Stimulated activated CD4-positive, alpha-beta T cell treated with anti-CD3 and anti-CD28 coated beads, Interleukin-1b, Interleukin-23, amount 100 ng/mL, for 48 hours (primary cell): ENCODE results near the gene PCP2.

Experiments
- DNase-seq: peaks from one replicate; pipeline ENCODE4 v3.0.0-alpha.2; 2020

Gene PCP2

GRCh38 chr19:7633698-7634097 lies at the start of gene PCP2:
Gene PCP2, minus strand, starts transcription at chr19:7633719. Its CDS starts 262 bp downstream, at chr19:7633457.
- no peak for DNase-seq

DNA sequence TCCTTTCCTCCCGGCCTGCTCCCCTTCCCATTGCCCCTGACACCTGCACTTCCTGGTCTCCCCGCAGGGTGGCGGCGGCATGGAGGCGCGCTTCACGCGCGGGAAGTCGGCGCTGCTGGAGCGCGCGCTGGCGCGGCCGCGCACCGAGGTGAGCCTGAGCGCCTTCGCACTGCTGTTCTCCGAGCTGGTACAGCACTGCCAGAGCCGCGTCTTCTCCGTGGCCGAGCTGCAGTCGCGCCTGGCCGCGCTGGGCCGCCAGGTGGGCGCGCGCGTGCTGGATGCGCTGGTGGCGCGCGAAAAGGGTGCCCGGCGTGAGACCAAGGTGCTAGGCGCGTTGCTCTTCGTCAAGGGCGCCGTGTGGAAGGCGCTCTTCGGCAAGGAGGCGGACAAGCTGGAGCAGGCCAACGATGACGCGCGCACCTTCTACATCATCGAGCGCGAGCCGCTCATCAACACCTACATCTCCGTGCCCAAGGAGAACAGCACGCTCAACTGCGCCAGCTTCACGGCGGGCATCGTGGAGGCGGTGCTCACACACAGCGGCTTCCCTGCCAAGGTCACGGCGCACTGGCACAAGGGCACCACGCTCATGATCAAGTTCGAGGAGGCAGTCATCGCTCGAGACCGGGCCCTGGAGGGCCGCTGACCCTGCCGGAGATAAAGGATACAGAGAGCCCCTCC lies 48.8 kb upstream of the PCP2 start:
- DNase-seq = no peak

DNA sequence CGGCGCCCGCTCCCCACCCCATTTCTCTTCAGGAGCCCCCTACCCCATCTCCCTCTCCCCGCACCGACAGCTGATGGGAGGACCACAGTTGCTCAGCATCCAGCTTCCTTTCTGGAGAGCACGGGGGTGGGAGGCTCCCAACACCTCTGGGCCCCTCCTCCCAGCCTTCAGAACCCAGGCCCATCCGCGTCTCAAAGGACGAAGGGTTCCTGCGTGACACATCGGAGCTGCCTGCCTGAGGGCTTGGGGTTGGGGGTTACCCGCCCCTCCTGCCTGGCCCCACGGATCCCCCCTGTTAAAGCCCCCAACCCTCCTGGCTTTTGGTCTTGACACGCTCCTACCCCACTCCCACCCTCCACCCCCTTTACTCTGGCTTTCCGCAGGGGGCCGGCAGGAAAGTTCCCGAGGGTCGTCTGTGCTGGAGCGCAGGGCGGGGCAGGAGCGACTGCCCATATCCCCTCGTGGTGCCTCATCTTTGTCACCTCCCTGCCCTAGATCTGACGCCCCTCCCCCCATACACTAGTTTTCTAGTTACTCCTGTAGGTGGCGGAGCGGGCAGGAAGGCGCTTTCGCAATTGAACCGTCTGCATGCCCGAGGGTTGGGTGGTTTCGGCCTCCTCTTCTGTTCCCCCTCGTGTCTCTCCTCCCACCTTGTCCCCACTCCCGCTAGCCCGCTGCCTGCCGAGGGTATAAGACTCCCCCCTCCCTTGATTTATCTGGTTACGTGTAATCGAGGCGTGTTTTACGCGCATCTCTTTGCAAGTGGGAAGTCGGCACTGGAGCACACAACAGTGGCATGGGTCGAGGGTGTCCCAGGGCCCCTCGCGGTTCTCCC lies 48.0 kb upstream of the PCP2 start:
- peak; percentile 91 for DNase-seq

DNA sequence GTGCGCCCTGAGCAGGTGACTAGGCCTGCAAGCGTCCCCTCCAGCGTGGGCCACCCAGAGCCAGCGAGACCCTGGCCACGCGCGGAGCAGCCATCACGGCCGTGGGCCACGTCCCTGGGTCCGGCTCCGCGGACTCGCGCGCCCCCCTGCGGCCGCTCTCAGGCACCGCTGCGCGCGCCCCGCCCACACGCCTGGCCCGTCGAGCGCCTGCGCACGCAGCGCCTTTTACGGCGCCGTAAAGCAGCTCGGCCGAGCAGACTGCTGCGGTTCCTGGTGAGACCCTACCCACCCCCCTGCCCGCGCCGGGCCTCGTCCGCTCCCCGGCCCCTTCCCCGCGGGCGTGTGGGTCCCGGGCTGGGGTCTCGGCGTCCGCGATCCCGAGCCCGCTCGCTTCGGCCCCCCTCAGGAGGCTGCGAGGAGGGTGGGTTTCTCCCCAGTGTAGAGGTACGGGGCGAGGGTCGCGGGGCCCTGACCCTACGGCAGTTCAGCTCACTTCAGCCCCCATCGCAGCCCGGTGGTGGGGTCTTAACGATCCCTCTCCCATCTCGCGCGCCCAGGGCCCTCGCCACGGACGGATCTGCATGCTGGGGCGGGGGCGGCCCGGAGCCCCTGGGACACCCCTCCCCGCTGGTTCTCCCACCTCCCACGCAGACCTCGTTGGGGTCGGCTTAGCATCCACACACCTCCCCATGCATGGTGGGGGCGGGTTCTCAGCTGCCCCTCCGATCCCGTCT lies 47.3 kb upstream of the PCP2 start, which contains the start of gene TRAPPC5:
Gene TRAPPC5 (plus strand): TSS at position 228 of the 734 bp plus-strand sequence. CDS start 1,421 bp downstream, outside the sequence.
- DNase-seq = peak; percentile 84

GRCh38 chr19:7679771-7680605 lies 46.5 kb upstream of the PCP2 start:
- no peak for DNase-seq

DNA sequence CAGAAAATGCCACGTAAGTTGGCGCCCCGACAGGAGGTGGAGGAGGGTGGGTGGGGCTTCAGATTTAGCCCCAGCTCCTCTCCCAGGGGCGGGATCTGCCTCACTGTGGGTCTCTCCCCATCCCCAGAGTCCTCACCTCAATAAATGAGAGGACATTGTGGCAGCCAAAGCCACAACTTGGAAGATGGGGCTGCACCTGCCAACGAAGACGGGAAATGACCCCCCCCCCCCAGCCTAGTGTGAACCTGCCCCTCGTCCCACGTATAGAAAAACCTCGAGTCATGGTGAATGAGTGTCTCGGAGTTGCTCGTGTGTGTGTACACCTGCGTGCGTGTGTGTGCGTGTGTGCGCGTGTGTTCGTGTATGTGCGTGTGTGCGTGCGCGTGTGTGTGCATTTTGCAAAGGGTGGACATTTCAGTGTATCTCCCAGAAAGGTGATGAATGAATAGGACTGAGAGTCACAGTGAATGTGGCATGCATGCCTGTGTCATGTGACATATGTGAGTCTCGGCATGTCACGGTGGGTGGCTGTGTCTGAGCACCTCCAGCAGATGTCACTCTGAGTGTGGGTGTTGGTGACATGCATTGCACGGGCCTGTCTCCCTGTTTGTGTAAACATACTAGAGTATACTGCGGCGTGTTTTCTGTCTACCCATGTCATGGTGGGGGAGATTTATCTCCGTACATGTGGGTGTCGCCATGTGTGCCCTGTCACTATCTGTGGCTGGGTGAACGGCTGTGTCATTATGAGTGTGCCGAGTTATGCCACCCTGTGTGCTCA lies 45.6 kb upstream of the PCP2 start:
- peak; percentile 80 for DNase-seq

DNA sequence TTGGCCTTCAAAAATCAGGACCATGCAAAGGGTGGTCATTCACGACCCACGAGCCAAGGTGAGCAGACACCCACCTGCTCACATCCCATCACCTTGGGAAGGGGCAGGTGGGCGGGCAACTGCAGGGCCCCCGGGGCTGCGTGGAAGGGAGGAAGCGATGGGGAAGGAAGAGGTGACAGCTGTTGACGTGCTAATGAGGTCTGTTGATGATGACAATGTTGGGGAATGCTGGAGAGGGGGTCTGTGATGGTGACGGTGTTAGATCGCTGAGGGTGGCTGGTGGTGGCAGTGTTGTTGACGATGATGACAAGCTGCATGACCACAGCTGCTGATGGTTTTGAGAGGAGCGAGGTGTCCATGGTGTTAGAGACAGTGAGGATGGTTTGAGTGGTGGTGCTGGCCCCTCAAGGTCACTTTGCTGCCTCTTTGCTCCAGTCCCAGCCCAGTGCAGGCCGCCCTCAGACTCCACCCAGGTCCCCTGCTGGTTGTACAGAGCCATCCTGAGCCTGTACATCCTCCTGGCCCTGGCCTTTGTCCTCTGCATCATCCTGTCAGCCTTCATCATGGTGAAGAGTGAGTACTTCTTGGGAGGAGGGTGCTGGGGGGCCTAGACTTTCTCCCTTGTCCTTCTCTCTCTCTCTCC lies 44.3 kb upstream of the PCP2 start:
- no peak for DNase-seq

- no peak for DNase-seq
Measured at GRCh38 chr19:7676854-7677253, 43.3 kb upstream of the PCP2 start, which contains the start of gene MCEMP1. Gene MCEMP1, plus strand, starts transcription at chr19:7677090. Its CDS starts 31 bp downstream, at chr19:7677121.

- DNase-seq = no peak
Measured at GRCh38 chr19:7676376-7676775, 42.9 kb upstream of the PCP2 start.

DNA sequence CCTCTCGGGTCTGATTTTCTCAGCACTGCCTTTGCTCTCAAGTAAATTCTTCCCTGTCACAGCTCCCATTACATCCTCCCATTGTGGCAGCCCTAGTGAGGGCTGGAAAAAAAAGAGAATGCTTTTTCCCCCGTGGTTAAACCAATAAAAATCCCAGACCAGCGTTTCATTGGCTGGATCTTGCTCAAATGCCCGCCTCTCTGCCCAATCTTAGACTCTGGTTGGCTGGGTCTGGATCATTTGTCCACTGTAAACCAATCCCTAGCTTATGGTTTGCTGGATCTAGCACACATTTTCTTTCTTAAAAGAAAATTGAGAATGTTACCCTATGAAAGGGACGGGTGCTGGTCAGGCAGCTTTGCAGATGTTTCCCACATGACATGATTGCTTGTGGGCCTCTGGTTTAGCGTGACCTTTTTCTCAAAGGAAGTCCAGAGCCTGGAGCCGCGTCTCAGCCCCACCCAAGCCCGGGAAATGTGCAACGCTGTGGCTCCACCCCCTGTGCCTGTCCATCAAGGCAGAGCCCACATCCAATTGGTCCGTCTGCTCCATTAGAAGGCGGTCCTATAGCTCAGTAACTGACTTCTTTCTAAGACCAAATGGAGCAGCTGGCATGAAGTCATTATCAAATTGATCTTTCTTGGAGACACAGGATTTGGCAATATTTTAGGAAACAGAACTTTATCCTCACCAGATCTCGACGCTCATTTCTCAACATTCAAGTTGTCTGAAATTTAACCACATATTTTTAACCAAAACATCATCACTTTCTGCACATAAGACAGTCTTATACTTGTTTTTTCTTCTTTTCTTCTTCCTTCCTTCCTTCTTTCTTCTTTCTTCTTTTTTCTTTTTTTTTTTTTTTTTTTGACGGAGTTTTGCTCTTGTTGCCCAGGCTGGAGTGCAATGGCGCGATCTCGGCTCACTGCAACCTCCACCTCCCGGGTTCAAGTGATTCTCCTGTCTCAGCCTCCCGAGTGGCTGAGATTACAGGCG lies 40.8 kb upstream of the PCP2 start:
- DNase-seq = peak; percentile 49

- no peak for DNase-seq
Measured at GRCh38 chr19:7672522-7672921, 39.0 kb upstream of the PCP2 start.

DNA sequence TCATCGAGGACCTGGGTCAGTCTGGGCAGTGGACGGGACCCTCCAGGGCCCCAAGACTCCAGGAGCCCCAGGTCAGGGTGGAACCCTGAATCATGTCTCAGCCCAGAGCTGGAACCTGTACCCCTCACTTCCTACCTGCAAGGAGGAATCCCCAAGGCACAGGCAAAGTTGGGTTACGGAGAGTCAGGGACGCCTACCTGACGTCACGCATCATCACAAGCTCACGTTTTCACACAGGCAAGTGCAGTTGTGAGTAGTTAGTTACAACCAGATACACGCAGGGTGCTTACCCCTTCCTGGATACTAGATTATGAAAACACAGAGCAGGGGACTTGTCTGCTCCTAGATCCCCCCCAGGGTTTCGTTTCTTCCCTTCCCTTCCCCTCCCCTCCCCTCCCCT lies 37.3 kb upstream of the PCP2 start:
- DNase-seq = no peak

DNA sequence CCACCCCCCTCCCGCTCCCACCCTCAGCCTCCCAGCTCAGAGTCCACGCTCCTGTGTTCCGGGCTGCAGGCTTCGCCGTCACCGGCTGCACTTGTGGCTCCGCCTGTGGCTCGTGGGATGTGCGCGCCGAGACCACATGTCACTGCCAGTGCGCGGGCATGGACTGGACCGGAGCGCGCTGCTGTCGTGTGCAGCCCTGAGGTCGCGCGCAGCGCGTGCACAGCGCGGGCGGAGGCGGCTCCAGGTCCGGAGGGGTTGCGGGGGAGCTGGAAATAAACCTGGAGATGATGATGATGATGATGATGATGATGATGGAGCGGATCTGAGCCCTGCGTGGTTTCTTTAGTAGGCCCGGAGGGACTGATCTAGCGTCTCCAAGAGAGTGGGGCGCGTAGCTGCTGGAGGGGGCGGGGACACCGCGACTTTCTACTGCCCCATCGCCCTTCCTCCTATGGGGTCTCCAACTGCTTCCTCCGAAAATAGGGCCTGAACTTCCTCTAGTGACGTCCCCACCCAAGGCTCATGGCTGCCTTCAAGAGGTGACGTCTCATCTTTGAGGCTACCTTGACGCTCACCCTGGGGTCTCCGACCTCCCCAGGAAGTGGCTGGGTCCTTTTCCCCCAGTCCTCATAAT lies 36.7 kb upstream of the PCP2 start:
- peak; percentile 20 for DNase-seq

GRCh38 chr19:7669641-7670040 lies 36.1 kb upstream of the PCP2 start:
- no peak for DNase-seq

GRCh38 chr19:7668842-7669241 lies 35.3 kb upstream of the PCP2 start, which contains the start of gene RETN:
Gene RETN, plus strand, starts transcription at chr19:7669049. Its CDS starts 278 bp downstream, at chr19:7669327.
- no peak for DNase-seq

GRCh38 chr19:7665076-7665475 lies 31.6 kb upstream of the PCP2 start:
- no peak for DNase-seq

- no peak for DNase-seq
Measured at GRCh38 chr19:7663706-7664105, 30.2 kb upstream of the PCP2 start.

DNA sequence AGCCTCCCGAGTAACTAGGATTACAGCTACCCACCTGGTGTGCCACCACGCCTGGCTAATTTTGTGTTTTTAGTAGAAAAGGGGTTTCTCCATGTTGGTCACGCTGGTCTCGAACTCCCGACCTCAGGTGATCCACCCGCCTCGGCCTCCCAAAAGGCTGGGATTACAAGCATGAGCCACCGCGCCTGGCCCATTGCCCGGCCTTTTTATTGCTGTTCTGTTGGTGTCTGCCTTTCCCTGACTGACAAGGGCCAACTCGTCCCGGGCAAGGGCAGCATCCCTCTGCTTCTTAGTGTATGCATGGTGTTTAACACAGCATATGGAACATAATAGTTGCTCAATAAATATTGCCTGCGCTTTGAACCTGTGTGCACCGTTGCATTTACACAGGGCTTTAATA lies 29.1 kb upstream of the PCP2 start:
- no peak for DNase-seq
